ENCODE results near the gene ADAM22. TPM values are rescaled to one million over a fixed set of nuclear protein-coding genes. Genes with fewer than 3 reads are reported as not detected.

The ADAM22 gene
- total and polyA plus RNA-seq, 2 of the 4 experiments (the other 2 are of a cell fraction): 0.03 to 0.18 TPM

GRCh38 chr7:88146616-88147015, 212.6 kb downstream of the ADAM22 start:
- POLR2A ChIA-PET (ENCODE audit: unreplicated experiment): no interaction called here
- Histone ChIP-seq H2BK5ac (ENCODE audit: low read depth, low read length, poor library complexity, severe bottlenecking) (no peak overlapping the region), H3K79me1 (ENCODE audit: low read depth in 1 of 2, low read length in 2 of 2) (no peaks in the 10 kb centered on the region), H4K91ac (ENCODE audit: insufficient read depth, low read depth, low read length) (no peak overlapping the region), H4K20me1 (ENCODE audit: insufficient read depth, low read length) (no peaks in the 10 kb centered on the region), H3K27me3 (ENCODE audit: control insufficient read depth, insufficient read depth, low read length) (no peaks in the 10 kb centered on the region), H3K9me3 (ENCODE audit: control insufficient read depth, insufficient read depth, low read length) (no peaks in the 10 kb centered on the region), H2AK5ac (ENCODE audit: low read depth, low read length) (no peak overlapping the region), H2BK15ac (ENCODE audit: low read depth, low read length) (no peak overlapping the region), H4K8ac (ENCODE audit: low read depth in 2 of 2, low read length in 2 of 2) (no peak overlapping the region), H3K56ac (ENCODE audit: extremely low read depth, insufficient read depth, low read length) (no peak overlapping the region), H2BK20ac (ENCODE audit: low read depth, low read length) (no peak overlapping the region), H3K4ac (ENCODE audit: low read depth, low read length) (no peak overlapping the region), H4K5ac (ENCODE audit: low read depth, low read length) (no peak overlapping the region), H2AFZ (replicated peaks; ENCODE audit: low read length, poor library complexity) (no peak overlapping the region), H3K4me1 (ENCODE audit: control insufficient read depth, insufficient read depth, low read length) (no peaks in the 10 kb centered on the region), H3K9me1 (ENCODE audit: insufficient read depth, low read length) (no peaks in the 10 kb centered on the region), H3K9ac (ENCODE audit: low read depth, low read length) (no peak overlapping the region), H2BK120ac (ENCODE audit: low read depth, low read length) (no peak overlapping the region), H3K4me2 (ENCODE audit: low read depth, low read length) (no peak overlapping the region), H2AK9ac (replicated peaks; ENCODE audit: low read depth, low read length, poor library complexity) (no peak overlapping the region), H3K4me3 (ENCODE audit: insufficient read depth, low read depth, low read length) (no peak overlapping the region), H3K18ac (ENCODE audit: low read depth, low read length) (no peak overlapping the region), H3K23ac (ENCODE audit: low read depth, low read length) (no peak overlapping the region), H3K36me3 (ENCODE audit: control insufficient read depth, insufficient read depth, low read length) (no peaks in the 10 kb centered on the region), H3K14ac (replicated peaks; ENCODE audit: low read depth, low read length) (no peak overlapping the region), H3K27ac (ENCODE audit: insufficient read depth, low read length) (no peak overlapping the region)
- dilution Hi-C loops (cut with HindIII; ENCODE audit: low sequenced_read_pairs, unreplicated experiment): no loop called here
- DNase-seq: no peak
- in situ Hi-C loops (cut with MboI; ENCODE audit: low sequenced_read_pairs): no loop called here
- no TSS peak for BruUV-seq (replicated peaks)
- WGBS, 2 experiments (ENCODE audit: extremely low coverage in 2 of 2, insufficient read length in 1 of 2): no CpG with 5 or more reads among the region's 2 CpGs
- ATAC-seq (ENCODE audit: low read depth): no peak
- TF ChIP-seq CEBPB (IDR thresholded peaks at IDR 0.05; ENCODE audit: low read depth, low read length): no peak
- intact Hi-C loops (cut with micrococcal nuclease): no loop called here
- CTCF ChIA-PET: no interaction called here

Measured in IMR-90 (cell line).